ENCODE data around the gene FUT2.

GRCh38 chr19:48686088-48686487 is 9.7 kb upstream of the FUT2 start:
- TF ChIP-seq CTCF (IDR thresholded peaks at IDR 0.05): no peak
- TF ChIP-seq EP300 (IDR thresholded peaks at IDR 0.05): no peak
- no peak for TF ChIP-seq POLR2A (IDR thresholded peaks at IDR 0.05; ENCODE audit: low read depth)

All from esophagus muscularis mucosa (tissue), 4 donors.